AG10803 (cell line): Measurements from ENCODE around the gene FILIP1L.
A peak's percentile ranks its signal among the peaks of the same experiment; 100 is the strongest.

Experiments used
- DNase-seq: peaks from one replicate; pipeline ENCODE4 v3.0.0; 2010; ENCODE audit warnings: low read depth
- H3K4me3 ChIP-seq: 2 replicates; pipeline ENCODE4 v1.5.1; 2011; ENCODE audit warnings: mild to moderate bottlenecking, low read length, control low read depth
- CTCF ChIP-seq: conservative IDR thresholded peaks from 2 replicates; pipeline ENCODE4 v1.5.1; 2011; ENCODE audit warnings: mild to moderate bottlenecking, low read length, control low read depth, inconsistent platforms

FILIP1L gene

GRCh38 chr3:100144255-100144866 is 30.1 kb upstream of the FILIP1L start:
- no peak for TF ChIP-seq CTCF
- no peak overlapping the region for H3K4me3 ChIP-seq
- DNase-seq = no peak

- no peak for TF ChIP-seq CTCF
- DNase-seq = peak; percentile 51
- H3K4me3 ChIP-seq = no peak overlapping the region
These were observed 27.3 kb upstream of the FILIP1L start for GRCh38 chr3:100141586-100141985.

GRCh38 chr3:100140976-100141375 is 26.7 kb upstream of the FILIP1L start:
- DNase-seq = no peak
- H3K4me3 ChIP-seq = no peak overlapping the region
- no peak for TF ChIP-seq CTCF

- TF ChIP-seq CTCF = no peak
- H3K4me3 ChIP-seq = no peak overlapping the region
- no peak for DNase-seq
These were observed 22.6 kb upstream of the FILIP1L start for GRCh38 chr3:100136921-100137320.

- TF ChIP-seq CTCF = no peak
- DNase-seq = no peak
- H3K4me3 ChIP-seq = no peak overlapping the region
These were observed 16.9 kb upstream of the FILIP1L start for GRCh38 chr3:100131241-100131640.

GRCh38 chr3:100129941-100130340 is 15.6 kb upstream of the FILIP1L start:
- DNase-seq = no peak
- H3K4me3 ChIP-seq = no peak overlapping the region
- TF ChIP-seq CTCF = no peak

GRCh38 chr3:100128565-100128964 is 14.3 kb upstream of the FILIP1L start:
- no peak for DNase-seq
- TF ChIP-seq CTCF = no peak
- no peak overlapping the region for H3K4me3 ChIP-seq
